ENCODE measurements around the gene CHSY1.
A peak's percentile ranks its signal among the peaks of the same experiment; 100 is the strongest.

The CHSY1 gene

DNA sequence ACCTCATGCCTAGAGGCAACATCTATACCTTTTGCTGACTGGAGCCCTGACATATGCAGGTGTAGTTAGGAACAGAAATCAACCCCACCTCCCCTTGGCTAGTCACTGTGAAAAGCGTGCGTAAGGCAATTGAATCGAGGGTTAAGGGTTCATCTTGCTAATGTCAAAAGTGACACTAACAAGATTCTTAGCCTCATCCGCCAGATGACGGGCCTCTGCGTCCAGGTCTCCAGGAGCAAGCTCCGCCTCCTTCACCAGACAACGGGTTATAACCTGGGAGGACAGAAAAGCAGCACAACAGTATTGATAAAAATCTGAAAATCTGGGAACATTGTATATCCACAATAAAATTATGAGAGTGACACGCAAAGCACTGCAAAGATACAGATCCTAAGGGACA is 20.7 kb upstream of the CHSY1 start:
- H3K36me3 ChIP-seq (ENCODE audit: control insufficient read depth, insufficient read depth, low read length): peaks cover 34% of the 10 kb centered on the region
- no peak for DNase-seq (ENCODE audit: extremely low read depth, insufficient read length)
- TF ChIP-seq, protein P1, sequence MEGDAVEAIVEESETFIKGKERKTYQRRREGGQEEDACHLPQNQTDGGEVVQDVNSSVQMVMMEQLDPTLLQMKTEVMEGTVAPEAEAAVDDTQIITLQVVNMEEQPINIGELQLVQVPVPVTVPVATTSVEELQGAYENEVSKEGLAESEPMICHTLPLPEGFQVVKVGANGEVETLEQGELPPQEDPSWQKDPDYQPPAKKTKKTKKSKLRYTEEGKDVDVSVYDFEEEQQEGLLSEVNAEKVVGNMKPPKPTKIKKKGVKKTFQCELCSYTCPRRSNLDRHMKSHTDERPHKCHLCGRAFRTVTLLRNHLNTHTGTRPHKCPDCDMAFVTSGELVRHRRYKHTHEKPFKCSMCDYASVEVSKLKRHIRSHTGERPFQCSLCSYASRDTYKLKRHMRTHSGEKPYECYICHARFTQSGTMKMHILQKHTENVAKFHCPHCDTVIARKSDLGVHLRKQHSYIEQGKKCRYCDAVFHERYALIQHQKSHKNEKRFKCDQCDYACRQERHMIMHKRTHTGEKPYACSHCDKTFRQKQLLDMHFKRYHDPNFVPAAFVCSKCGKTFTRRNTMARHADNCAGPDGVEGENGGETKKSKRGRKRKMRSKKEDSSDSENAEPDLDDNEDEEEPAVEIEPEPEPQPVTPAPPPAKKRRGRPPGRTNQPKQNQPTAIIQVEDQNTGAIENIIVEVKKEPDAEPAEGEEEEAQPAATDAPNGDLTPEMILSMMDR (IDR thresholded peaks at IDR 0.05; ENCODE audit: insufficient read depth, low read length, poor library complexity, severe bottlenecking): no peak
- no peak overlapping the region for H3K4me3 ChIP-seq (replicated peaks; ENCODE audit: low read depth, low read length)
- no peaks in the 10 kb centered on the region for H3K27me3 ChIP-seq (replicated peaks; ENCODE audit: control insufficient read depth, insufficient read depth, low read length)

DNA sequence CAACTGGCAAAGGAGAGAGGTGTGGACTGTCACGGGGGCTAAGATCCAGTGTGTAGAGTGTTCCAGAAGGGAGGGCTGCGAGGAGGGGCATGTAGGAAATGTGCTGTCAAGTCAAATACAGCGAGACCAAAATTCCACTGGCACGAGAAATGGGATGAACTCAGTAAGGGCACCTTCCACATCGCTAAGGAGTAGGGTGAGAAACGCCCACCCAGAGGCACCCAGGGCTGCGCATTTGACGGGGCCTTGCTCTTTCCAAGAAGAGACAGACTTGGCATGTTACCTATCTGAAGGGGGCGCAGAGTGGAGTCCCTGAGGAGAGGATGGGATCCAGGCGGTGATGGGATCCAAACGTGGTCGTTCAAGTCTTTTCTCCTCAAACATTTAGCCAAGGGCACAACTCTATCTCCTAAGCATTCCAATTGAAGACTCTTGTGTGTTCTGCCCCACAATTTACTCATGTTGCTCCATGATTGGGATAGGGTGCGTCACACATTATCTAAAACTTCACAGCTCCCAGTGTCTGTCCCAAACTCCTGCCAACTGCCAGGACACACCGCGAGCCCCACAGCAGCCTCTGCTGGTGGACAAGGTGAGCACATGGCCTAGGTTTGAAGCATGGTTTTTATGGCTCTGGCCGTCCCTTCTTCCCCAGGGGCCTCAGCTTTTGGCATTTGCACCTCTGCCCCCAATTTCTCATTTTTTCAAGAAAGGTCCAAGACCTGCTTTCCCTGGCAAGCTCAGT is 17.8 kb upstream of the CHSY1 start:
- Histone ChIP-seq H3K27me3 (replicated peaks; ENCODE audit: control insufficient read depth, insufficient read depth, low read length) (no peaks in the 10 kb centered on the region), H3K4me3 (replicated peaks; ENCODE audit: low read depth, low read length) (no peak overlapping the region), H3K36me3 (ENCODE audit: control insufficient read depth, insufficient read depth, low read length) (peaks cover 32% of the 10 kb centered on the region)
- TF ChIP-seq, protein P1 (IDR thresholded peaks at IDR 0.05; ENCODE audit: insufficient read depth, low read length, poor library complexity, severe bottlenecking): peak; percentile 34
- no peak for DNase-seq (ENCODE audit: extremely low read depth, insufficient read length)

DNA sequence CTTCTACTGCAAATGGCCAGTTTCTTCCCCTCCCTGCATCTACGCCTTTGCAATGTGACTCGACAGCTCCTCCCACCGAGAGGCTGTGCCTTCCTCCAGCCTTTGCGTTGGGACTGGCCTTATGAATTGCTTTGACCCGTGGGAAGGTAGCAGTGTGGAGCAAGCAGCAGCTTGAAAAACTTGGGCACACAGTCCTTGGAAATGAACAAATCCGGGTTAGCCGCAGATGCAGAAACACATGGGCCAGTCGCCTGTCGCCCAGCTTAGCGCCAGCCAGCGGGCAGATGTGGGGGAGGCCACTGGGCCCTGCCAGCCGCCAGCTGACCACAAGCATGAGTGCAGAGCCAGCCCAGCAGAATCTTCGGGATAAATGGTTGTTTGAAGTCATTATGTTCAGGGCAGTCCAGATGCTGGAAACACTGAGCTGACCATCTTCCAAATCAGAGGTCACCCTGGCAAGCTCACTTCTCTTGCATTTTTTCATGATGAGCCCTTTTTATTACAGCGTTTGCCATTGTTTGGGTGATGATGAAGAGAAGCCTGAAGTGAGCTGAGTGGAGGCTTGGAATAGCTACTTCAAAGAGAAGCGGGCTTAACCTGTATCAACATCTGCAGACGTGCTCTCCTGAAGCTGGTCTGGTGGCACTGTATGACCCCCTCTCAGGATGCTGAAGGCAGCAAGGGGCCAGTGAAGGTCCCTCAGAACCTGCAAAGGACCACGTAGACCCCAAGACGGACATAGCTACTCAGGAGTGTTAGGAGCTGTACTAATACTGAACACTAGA is 15.7 kb upstream of the CHSY1 start:
- TF ChIP-seq, protein P1 (IDR thresholded peaks at IDR 0.05; ENCODE audit: insufficient read depth, low read length, poor library complexity, severe bottlenecking): no peak
- Histone ChIP-seq H3K36me3 (ENCODE audit: control insufficient read depth, insufficient read depth, low read length) (peaks cover 20% of the 10 kb centered on the region), H3K27me3 (replicated peaks; ENCODE audit: control insufficient read depth, insufficient read depth, low read length) (no peaks in the 10 kb centered on the region), H3K4me3 (replicated peaks; ENCODE audit: low read depth, low read length) (no peak overlapping the region)
- no peak for DNase-seq (ENCODE audit: extremely low read depth, insufficient read length)

DNA sequence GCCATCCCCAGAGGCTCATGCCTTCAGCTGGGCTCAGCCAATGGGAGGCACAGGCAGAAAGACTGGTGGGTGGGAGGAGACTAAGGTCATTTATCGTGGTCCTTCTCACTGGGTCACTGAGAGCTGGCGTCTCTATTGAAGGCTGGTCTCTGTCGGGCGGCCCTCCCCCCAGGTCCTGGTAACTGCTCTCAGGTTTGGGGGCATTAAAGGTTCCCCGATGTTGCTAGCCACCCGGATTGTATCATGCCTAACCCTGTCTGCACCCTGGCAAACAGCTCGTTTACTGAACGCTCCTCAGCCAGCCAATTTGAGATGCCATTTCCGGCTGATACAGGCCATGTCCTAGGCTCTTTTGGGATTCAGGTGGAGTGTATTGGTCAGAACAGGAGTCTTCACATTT is 14.9 kb upstream of the CHSY1 start:
- Histone ChIP-seq H3K4me3 (replicated peaks; ENCODE audit: low read depth, low read length) (no peak overlapping the region), H3K27me3 (replicated peaks; ENCODE audit: control insufficient read depth, insufficient read depth, low read length) (no peaks in the 10 kb centered on the region), H3K36me3 (ENCODE audit: control insufficient read depth, insufficient read depth, low read length) (peaks cover 16% of the 10 kb centered on the region)
- TF ChIP-seq, protein P1 (IDR thresholded peaks at IDR 0.05; ENCODE audit: insufficient read depth, low read length, poor library complexity, severe bottlenecking): no peak
- DNase-seq (ENCODE audit: extremely low read depth, insufficient read length): no peak

DNA sequence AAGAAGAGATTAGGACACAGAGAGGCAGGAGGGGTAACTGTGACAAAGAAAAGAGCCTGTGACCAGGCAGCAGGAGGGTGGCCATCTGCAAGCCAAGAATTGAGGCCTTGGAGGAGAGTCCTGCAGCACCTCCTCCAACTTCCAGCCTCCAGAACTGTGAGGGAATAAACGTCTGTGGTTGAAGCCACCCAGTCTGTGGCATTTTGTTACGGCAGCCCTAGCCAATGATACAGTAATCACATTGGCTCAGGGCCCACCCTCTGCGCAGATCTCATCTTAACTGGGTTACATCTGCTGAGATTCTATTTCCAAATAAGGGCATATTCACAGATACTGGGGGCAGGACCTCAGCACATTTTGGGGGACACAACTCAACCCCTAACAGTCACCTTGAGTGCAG is 14.2 kb upstream of the CHSY1 start:
- Histone ChIP-seq H3K4me3 (replicated peaks; ENCODE audit: low read depth, low read length) (no peak overlapping the region), H3K36me3 (ENCODE audit: control insufficient read depth, insufficient read depth, low read length) (peaks cover 11% of the 10 kb centered on the region), H3K27me3 (replicated peaks; ENCODE audit: control insufficient read depth, insufficient read depth, low read length) (no peaks in the 10 kb centered on the region)
- TF ChIP-seq, protein P1 (IDR thresholded peaks at IDR 0.05; ENCODE audit: insufficient read depth, low read length, poor library complexity, severe bottlenecking): no peak
- no peak for DNase-seq (ENCODE audit: extremely low read depth, insufficient read length)
